DOHH2 (cell line): Measurements from ENCODE around the gene PTPRH.

Experiments
- EZH2phosphoT487 ChIP-seq: fragments of 200-600 bp; sonication (generic); IDR thresholded peaks from 2 replicates; pipeline ENCODE4 v1.6.1; 2017; ENCODE audit warnings: borderline replicate concordance, mild to moderate bottlenecking, antibody characterized with exemption, low read length, moderate library complexity, mixed read lengths
- TF ChIP-seq, protein P1 (sequence below): fragments of 200-600 bp; sonication (generic); IDR thresholded peaks from one replicate; pipeline ENCODE4 v1.5.1; 2014; ENCODE audit warnings: antibody characterized with exemption, mild to moderate bottlenecking, low read depth, low read length; ENCODE audit not compliant: poor library complexity, severe bottlenecking

DNA sequence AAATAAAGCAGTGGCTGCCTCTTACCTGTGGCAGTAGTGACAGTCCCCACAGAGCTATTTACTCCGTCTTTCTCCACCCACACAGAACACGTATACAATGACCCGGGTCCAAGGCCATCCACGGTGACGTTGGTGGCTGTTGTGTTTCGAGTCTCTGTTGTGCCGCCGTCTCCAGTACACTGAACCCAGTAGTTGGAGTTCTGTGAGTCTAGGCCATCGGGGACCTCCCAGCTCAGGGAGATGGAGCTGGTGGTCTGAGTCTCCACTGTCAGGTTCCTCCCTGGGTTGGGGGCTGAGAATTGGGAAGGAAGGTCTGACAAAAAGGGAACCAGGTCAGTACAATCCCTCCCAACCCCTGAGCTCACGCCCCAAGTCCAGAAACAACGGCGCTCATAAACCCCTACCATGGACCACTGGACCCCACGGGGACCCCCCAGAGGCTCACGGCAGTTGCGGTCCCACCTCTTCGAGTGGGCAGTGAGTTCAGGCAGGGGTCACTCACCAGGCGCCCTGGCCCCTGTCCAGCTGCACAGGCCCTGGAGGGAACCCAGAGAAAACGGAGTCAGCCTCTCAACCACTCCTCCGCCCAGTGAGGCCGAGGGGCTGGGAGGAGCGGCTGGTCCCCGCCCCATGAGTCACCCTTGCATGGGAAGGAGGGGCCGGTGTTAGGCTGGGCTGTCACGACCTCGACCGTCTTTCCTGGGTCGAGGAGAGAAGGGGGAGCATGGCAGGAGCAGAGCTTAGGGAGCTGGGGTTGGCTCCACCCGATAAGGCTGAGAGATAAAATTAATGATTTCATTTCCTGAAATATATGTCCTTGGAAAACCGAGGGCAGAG, 2.4 kb downstream of the PTPRH start:
- TF ChIP-seq, protein P1, sequence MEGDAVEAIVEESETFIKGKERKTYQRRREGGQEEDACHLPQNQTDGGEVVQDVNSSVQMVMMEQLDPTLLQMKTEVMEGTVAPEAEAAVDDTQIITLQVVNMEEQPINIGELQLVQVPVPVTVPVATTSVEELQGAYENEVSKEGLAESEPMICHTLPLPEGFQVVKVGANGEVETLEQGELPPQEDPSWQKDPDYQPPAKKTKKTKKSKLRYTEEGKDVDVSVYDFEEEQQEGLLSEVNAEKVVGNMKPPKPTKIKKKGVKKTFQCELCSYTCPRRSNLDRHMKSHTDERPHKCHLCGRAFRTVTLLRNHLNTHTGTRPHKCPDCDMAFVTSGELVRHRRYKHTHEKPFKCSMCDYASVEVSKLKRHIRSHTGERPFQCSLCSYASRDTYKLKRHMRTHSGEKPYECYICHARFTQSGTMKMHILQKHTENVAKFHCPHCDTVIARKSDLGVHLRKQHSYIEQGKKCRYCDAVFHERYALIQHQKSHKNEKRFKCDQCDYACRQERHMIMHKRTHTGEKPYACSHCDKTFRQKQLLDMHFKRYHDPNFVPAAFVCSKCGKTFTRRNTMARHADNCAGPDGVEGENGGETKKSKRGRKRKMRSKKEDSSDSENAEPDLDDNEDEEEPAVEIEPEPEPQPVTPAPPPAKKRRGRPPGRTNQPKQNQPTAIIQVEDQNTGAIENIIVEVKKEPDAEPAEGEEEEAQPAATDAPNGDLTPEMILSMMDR, result no peak
- no peak for TF ChIP-seq EZH2phosphoT487
